K562 (cell line): ENCODE data around the gene KCNMB3. TPM values are rescaled to one million over a fixed set of nuclear protein-coding genes. Genes with fewer than 3 reads are reported as not detected.

ENCODE experiments used
- ATAC-seq: fragments of 200-7000 bp; cut with Tn5 transposase; 3 replicates; pipeline ENCODE4 v1.9.1; 2020; ENCODE audit warnings: moderate library complexity
- BruUV-seq: library from RNA; stranded (reverse); fragments of 400-500 nt; replicated peaks from 2 replicates; lab custom pipeline; 2021; lab: Mats Ljungman, UMichigan
- CTCF ChIA-PET: fragments of 300-600 bp; formaldehyde crosslinking; extraction: SDS; loops from one replicate; lab custom pipeline; 2021; ENCODE audit warnings: low intra/inter-chr PET ratio; lab: Yijun Ruan, JAX
- POLR2A ChIA-PET: fragments of 300-600, 350-650 bp; sonication (Branson Sonifier 250); formaldehyde crosslinking; extraction: SDS; loops from one replicate; lab custom pipeline; 2021; ENCODE audit warnings: antibody characterized with exemption, inconsistent platforms; lab: Yijun Ruan, JAX
- DNase-seq, 4 experiments: peaks; one replicate each; pipeline versions ENCODE4 v3.0.0 to v3.0.0-alpha.2; 2011 to 2018; ENCODE audit warnings: low spot score in 3 of 4, mixed read lengths in 3 of 4; ENCODE audit errors: extremely low read depth in 1 of 4
- FAIRE-seq: peaks from 2 replicates; lab custom pipeline; 2011; peaks lifted over from hg19 to GRCh38; lab: Jason Lieb, UNC
- H2AFZ ChIP-seq: 2 replicates; pipeline ENCODE4 v1.6.0; 2011; ENCODE audit warnings: low read depth, low read length, control low read depth, inconsistent platforms
- H3K27ac ChIP-seq: fragments of 200-600 bp; 3 replicates; pipeline ENCODE4 v1.8.0; 2011; ENCODE audit warnings: low read depth, mild to moderate bottlenecking, control low read depth, inconsistent platforms, low read length, moderate library complexity, mixed read lengths; ENCODE audit errors: extremely low read depth
- H3K27me3 ChIP-seq, 2 experiments: fragments of 300-600 bp in 1 of 2; 2 replicates in 1 of 2; 3 replicates in 1 of 2; pipeline versions ENCODE4 v1.6.0 to v1.8.0; 2011; ENCODE audit warnings: inconsistent platforms in 2 of 2, low read length in 2 of 2, mild to moderate bottlenecking in 1 of 2, mixed read lengths in 1 of 2, moderate library complexity in 1 of 2; ENCODE audit not compliant: control insufficient read depth in 2 of 2, insufficient read depth in 2 of 2
- H3K36me3 ChIP-seq: fragments of 300-600 bp; 3 replicates; pipeline ENCODE4 v1.8.0; 2011; ENCODE audit warnings: mild to moderate bottlenecking, low read length, inconsistent platforms; ENCODE audit not compliant: control insufficient read depth, insufficient read depth
- H3K4me1 ChIP-seq, 2 experiments: fragments of 200-600 bp in 1 of 2; replicated peaks in 1 of 2; 2 replicates in 1 of 2; 3 replicates in 1 of 2; pipeline versions ENCODE4 v1.5.1 to v1.8.0; 2011; ENCODE audit warnings: inconsistent platforms in 2 of 2, low read length in 2 of 2, mild to moderate bottlenecking in 1 of 2, mixed read lengths in 1 of 2, moderate library complexity in 1 of 2; ENCODE audit not compliant: control insufficient read depth in 2 of 2, insufficient read depth in 2 of 2
- H3K4me2 ChIP-seq: 2 replicates; pipeline ENCODE4 v1.6.1; 2011; ENCODE audit warnings: low read length, control low read depth, inconsistent platforms, mixed read lengths; ENCODE audit not compliant: insufficient read depth
- H3K4me3 ChIP-seq: fragments of 200-600 bp; sonication (generic), shearing (Covaris generic); 2 replicates; pipeline ENCODE4 v1.5.1; 2016; ENCODE audit warnings: control low read depth, inconsistent platforms
- H3K79me2 ChIP-seq: fragments of 200-600 bp; 3 replicates; pipeline ENCODE4 v1.8.0; 2011; ENCODE audit warnings: low read length, inconsistent platforms; ENCODE audit not compliant: control insufficient read depth, insufficient read depth
- H3K9ac ChIP-seq, 2 experiments: 2 replicates each; pipeline versions ENCODE4 v1.6.0 to v1.6.1; 2011; ENCODE audit warnings: low read depth in 2 of 2, low read length in 2 of 2, control low read depth in 1 of 2, inconsistent platforms in 1 of 2, mild to moderate bottlenecking in 1 of 2, mixed read lengths in 1 of 2; ENCODE audit not compliant: insufficient read depth in 1 of 2
- H3K9me1 ChIP-seq: one replicate; pipeline ENCODE4 v1.6.0; 2011; ENCODE audit warnings: inconsistent platforms, mild to moderate bottlenecking, low read length, moderate library complexity; ENCODE audit not compliant: control insufficient read depth, insufficient read depth
- H3K9me3 ChIP-seq: replicated peaks from 2 replicates; pipeline ENCODE4 v1.5.1; 2011; ENCODE audit warnings: low read depth, low read length, inconsistent platforms; ENCODE audit not compliant: control insufficient read depth, insufficient read depth
- H4K20me1 ChIP-seq: replicated peaks from 2 replicates; pipeline ENCODE4 v1.6.1; 2011; ENCODE audit warnings: low read length, inconsistent platforms, mixed read lengths; ENCODE audit not compliant: control insufficient read depth, insufficient read depth
- E2F6 ChIP-seq, 2 experiments: IDR thresholded peaks; 2 replicates each; pipeline ENCODE4 v1.6.1; 2011; ENCODE audit warnings: borderline replicate concordance in 1 of 2, control low read depth in 1 of 2, low read depth in 1 of 2, low read length in 1 of 2, mild to moderate bottlenecking in 1 of 2, mixed read lengths in 1 of 2, moderate library complexity in 1 of 2; ENCODE audit not compliant: insufficient read depth in 1 of 2, insufficient read length in 1 of 2, poor library complexity in 1 of 2, severe bottlenecking in 1 of 2; ENCODE audit errors: extremely low read depth in 1 of 2
- HLTF ChIP-seq: fragments of 450-650 bp; IDR thresholded peaks from 2 replicates; pipeline ENCODE4 v1.6.1; 2016
- NEUROD1 ChIP-seq: fragments of 150-350 bp; IDR thresholded peaks from 2 replicates; pipeline ENCODE4 v1.6.1; 2014; ENCODE audit warnings: borderline replicate concordance, low read length, low read depth; ENCODE audit not compliant: partially characterized antibody
- POLR2H ChIP-seq: IDR thresholded peaks from 2 replicates; pipeline ENCODE4 v1.6.1; 2016; ENCODE audit warnings: missing genetic modification characterization, low read depth, mild to moderate bottlenecking, control low read depth, missing compliant biosample characterization, moderate library complexity
- TRIM25 ChIP-seq: fragments of 450-650 bp; IDR thresholded peaks from 2 replicates; pipeline ENCODE4 v1.7.0; 2016; ENCODE audit warnings: borderline replicate concordance
- ZNF239 ChIP-seq: fragments of 250-450 bp; sonication (Bioruptor Pico); IDR thresholded peaks from 2 replicates; pipeline ENCODE4 v1.4.0; 2020; ENCODE audit warnings: mild to moderate bottlenecking
- ZNF77 ChIP-seq: fragments of 250-450 bp; sonication (Bioruptor Pico); IDR thresholded peaks from 2 replicates; pipeline ENCODE4 v1.5.0; 2020
- WGBS: fragments of 100-300 bp; shearing (Covaris generic); methylation state at CpG from one replicate; pipeline ENCODE4 v1.1.6; 2016; ENCODE audit warnings: low coverage, mixed read lengths; ENCODE audit not compliant: insufficient coverage; ENCODE audit errors: missing lambda C conversion rate; 5-methylcytosine and 5-hydroxymethylcytosine counted together
- in situ Hi-C: fragments of 300-500 bp; cut with MboI; formaldehyde crosslinking; loops from 4 replicates; pipeline ENCODE4 v1.15.0; 2018; ENCODE audit warnings: inconsistent platforms, mixed read lengths
- intact Hi-C: fragments of 100-400 bp; cut with micrococcal nuclease; formaldehyde crosslinking; loops from 2 replicates; pipeline ENCODE4 v1.14.2; 2022
- polyA plus RNA-seq, 8 experiments: library from polyadenylated mRNA; depleted of rRNA in 4 of 8; stranded (reverse) in 5 of 8; unstranded in 3 of 8; fragments of >200 nt; fragmentation: Nextera tagmentation in 2 of 8; fragmentation: Illumina TruSeq in 1 of 8; extraction: Ambion mirVana in 2 of 8; extraction: Trizol in 1 of 8; gene quantifications; 2 replicates each; pipeline versions ENCODE4 v1.2.1 to v1.2.3, GENCODE V29; 2011 to 2014; ENCODE audit warnings: inconsistent platforms in 1 of 8, missing spikeins in 1 of 8
- total RNA-seq, 7 experiments: library from RNA; depleted of rRNA in 6 of 7; stranded (reverse); fragments of >200 nt in 6 of 7; fragmentation: Illumina TruSeq in 2 of 7; extraction: Trizol in 2 of 7; gene quantifications; 2 replicates each; pipeline versions ENCODE4 v1.2.1 to v1.2.3, GENCODE V29; 2011 to 2021; ENCODE audit warnings: low replicate concordance in 1 of 7

Gene KCNMB3
- total and polyA plus RNA-seq, 9 of the 15 experiments (the other 6 are each of a cell fraction or from before 2014, with no cell fraction given) = 7.0 to 21.1 (median 14.3) TPM

GRCh38 chr3:179224584-179224983 is 26.3 kb downstream of the KCNMB3 start:
- no peak overlapping the region for H2AFZ ChIP-seq
- no peaks in the 10 kb centered on the region for H3K27me3 ChIP-seq
- ChIA-PET CTCF (no interaction called here), POLR2A (interaction anchor here (1.0 kb wide), 1 partner anchor 10 kb away, joined by 3 read pairs; no protein-coding TSS in a partner anchor)
- H3K4me2 ChIP-seq = no peak overlapping the region
- no peak for FAIRE-seq
- ATAC-seq = no peak
- no peaks in the 10 kb centered on the region for H3K79me2 ChIP-seq
- no peak overlapping the region for H3K9ac ChIP-seq
- H3K4me1 ChIP-seq = no peaks in the 10 kb centered on the region
- no peaks in the 10 kb centered on the region for H3K9me3 ChIP-seq
- in situ Hi-C loops (no loop called here), intact Hi-C loops (no loop called here)
- H3K27ac ChIP-seq = no peak overlapping the region
- 0 out of 2 replicates have a peak, but pooled peaks have one; percentile 23 for TF ChIP-seq POLR2H (tag)
- TF ChIP-seq HLTF = no peak
- no peak for DNase-seq
- H3K36me3 ChIP-seq = peaks cover 22% of the 10 kb centered on the region; the same call in 1 of the 3 replicates
- H3K9me1 ChIP-seq = no peaks in the 10 kb centered on the region
- BruUV-seq = no TSS peak
- no peaks in the 10 kb centered on the region for H4K20me1 ChIP-seq
- WGBS = 50% methylated on average over 1 of the region's 1 CpG
- H3K4me3 ChIP-seq = no peak overlapping the region

DNA sequence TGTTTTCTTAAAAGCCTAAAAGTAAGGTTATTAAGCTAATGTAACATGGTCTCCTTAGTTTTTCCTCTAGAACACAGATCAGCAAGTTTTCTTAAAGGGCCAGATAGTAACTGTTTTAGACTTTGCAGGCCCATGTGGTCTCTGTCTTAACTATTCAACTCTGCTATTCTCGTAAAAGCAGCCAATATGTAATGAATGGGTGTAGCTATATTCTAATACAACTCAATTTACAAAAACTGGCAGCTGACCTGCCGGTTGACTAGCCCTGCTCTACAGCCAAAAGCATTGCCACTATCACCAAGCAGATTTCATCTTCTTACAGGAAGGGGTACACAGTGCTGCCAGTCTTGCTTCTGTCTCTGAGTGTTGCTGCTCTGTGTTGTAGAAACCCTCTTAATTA is 27.4 kb downstream of the KCNMB3 start:
- Histone ChIP-seq H2AFZ (no peak overlapping the region), H3K27ac (no peak overlapping the region), H3K9me1 (no peaks in the 10 kb centered on the region), H3K79me2 (no peaks in the 10 kb centered on the region), H3K27me3 (no peaks in the 10 kb centered on the region), H3K9ac (no peak overlapping the region), H3K4me2 (no peak overlapping the region), H3K4me3 (no peak overlapping the region), H4K20me1 (no peaks in the 10 kb centered on the region), H3K9me3 (no peaks in the 10 kb centered on the region), H3K36me3 (peaks cover 19% of the 10 kb centered on the region; the same call in 1 of the 3 replicates), H3K4me1 (no peaks in the 10 kb centered on the region)
- intact Hi-C loops (no loop called here), in situ Hi-C loops (no loop called here)
- peak; percentile 36; the same call in 1 of the 3 replicates for ATAC-seq
- no peak for FAIRE-seq
- no peak for DNase-seq
- ChIA-PET POLR2A (interaction anchor here (1.2 to 1.3 kb wide), 2 partner anchors 11 to 13 kb away, joined by 3 to 4 read pairs; no protein-coding TSS in a partner anchor), CTCF (no interaction called here)
- no TSS peak for BruUV-seq
- 66% methylated on average over 2 of the region's 2 CpGs for WGBS
- TF ChIP-seq NEUROD1 (no peak), ZNF239 (CRISPR knock-in tag) (no peak), E2F6 (IDR thresholded peaks at IDR 0.05; ENCODE audit: borderline replicate concordance in 1 of 2, extremely low read depth in 1 of 2, insufficient read depth in 1 of 2, insufficient read length in 1 of 2, low read depth in 1 of 2, low read length in 1 of 2, poor library complexity in 1 of 2, severe bottlenecking in 1 of 2) (no peak), ZNF77 (CRISPR knock-in tag) (no peak), TRIM25 (no peak)
